Measurements from ENCODE around the gene HOXB5. TPM values are rescaled to one million over a fixed set of nuclear protein-coding genes. Genes with fewer than 3 reads are reported as not detected.

HOXB5 gene
- total and polyA plus RNA-seq, 11 donors = 0.04 to 1.0 (median 0.17) TPM; not detected in 6

DNA sequence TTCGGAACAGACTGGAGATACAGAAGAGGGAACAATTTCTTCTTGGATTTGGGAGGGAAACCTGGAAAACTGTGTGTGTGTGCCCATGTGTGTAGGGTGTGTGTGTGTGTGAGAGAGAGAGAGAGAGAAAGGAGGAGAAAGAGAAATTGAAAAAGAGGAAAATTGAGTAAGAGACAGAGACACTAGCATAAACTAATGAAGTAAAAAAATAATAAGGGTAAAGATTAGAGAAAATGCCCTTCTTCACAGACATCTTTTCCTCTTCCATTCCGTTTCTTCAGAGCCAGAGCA is 34.8 kb downstream of the HOXB5 start:
- intact Hi-C loops (cut with DNase I) = no loop called here
- WGBS, 4 donors = 43 to 56% (median 55%) methylated on average over 2 of the region's 2 CpGs
- peak overlapping the region in 1 of 12 donors; percentile 90 for H3K27ac ChIP-seq
- no peaks in the 10 kb centered on the region for H3K36me3 ChIP-seq
- ATAC-seq (no peak), DNase-seq (no peak)
- H3K4me3 ChIP-seq = no peak overlapping the region
- TF ChIP-seq POLR2A (IDR thresholded peaks at IDR 0.05) = no peak
- TF ChIP-seq, protein P1, sequence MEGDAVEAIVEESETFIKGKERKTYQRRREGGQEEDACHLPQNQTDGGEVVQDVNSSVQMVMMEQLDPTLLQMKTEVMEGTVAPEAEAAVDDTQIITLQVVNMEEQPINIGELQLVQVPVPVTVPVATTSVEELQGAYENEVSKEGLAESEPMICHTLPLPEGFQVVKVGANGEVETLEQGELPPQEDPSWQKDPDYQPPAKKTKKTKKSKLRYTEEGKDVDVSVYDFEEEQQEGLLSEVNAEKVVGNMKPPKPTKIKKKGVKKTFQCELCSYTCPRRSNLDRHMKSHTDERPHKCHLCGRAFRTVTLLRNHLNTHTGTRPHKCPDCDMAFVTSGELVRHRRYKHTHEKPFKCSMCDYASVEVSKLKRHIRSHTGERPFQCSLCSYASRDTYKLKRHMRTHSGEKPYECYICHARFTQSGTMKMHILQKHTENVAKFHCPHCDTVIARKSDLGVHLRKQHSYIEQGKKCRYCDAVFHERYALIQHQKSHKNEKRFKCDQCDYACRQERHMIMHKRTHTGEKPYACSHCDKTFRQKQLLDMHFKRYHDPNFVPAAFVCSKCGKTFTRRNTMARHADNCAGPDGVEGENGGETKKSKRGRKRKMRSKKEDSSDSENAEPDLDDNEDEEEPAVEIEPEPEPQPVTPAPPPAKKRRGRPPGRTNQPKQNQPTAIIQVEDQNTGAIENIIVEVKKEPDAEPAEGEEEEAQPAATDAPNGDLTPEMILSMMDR (IDR thresholded peaks at IDR 0.05) = no peak
- H3K9me3 ChIP-seq = no peaks in the 10 kb centered on the region
- H3K4me1 ChIP-seq = peaks cover 0 to 26% (median 0%) of the 10 kb centered on the region in 12 donors
- H3K27me3 ChIP-seq = peaks cover 9 to 94% (median 48%) of the 10 kb centered on the region in 9 donors

DNA sequence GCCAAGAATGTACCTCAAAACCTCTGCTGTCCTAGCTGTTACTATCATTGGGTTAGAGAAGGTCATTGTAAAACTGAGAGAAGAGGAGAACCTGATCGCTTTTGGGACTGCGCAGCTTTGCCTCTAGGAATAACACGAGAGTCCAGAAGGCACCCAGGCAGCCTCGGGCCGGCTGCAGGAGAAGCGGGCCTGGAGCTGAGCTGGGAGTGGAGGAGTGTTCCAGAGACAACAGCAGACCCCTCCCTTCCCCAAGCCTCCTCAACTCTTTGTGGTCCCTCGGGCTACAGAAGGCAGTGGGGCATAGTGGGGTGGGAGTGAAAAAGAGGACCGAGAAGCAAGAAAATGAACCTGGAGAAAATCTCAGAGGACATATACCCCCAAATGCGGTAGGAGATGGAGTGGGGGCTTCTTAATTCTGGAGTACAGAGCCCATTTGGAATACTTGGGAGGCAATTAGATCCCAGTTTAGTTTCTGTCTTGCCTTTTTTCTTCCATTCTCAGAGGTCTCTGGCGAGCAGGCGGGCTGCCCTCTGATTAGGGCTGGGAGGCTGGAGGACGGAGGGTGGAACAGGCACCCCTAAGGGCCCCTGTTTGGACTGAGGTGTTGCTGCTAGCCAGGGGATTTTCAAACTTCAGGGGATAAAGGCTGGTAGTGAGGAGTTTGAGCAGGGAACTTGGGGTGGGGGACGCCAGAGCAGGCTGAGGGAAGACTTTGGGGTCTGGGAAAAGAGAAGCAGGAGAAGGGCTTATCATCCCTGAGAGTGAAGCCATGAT is 35.3 kb downstream of the HOXB5 start:
- Histone ChIP-seq H3K4me3 (no peak overlapping the region), H3K36me3 (no peaks in the 10 kb centered on the region), H3K27me3 (peaks cover 9 to 94% (median 48%) of the 10 kb centered on the region in 9 donors), H3K9me3 (no peaks in the 10 kb centered on the region), H3K27ac (peak overlapping the region in 1 of 12 donors; percentile 90), H3K4me1 (peaks cover 0 to 26% (median 0%) of the 10 kb centered on the region in 12 donors)
- TF ChIP-seq, protein P1 (IDR thresholded peaks at IDR 0.05) = no peak
- TF ChIP-seq POLR2A (IDR thresholded peaks at IDR 0.05) = no peak
- ATAC-seq = no peak
- no peak for DNase-seq
- intact Hi-C loops (cut with DNase I) = no loop called here
- 45 to 59% (median 49%) methylated on average over 13 of the region's 13 CpGs for WGBS, 4 donors

DNA sequence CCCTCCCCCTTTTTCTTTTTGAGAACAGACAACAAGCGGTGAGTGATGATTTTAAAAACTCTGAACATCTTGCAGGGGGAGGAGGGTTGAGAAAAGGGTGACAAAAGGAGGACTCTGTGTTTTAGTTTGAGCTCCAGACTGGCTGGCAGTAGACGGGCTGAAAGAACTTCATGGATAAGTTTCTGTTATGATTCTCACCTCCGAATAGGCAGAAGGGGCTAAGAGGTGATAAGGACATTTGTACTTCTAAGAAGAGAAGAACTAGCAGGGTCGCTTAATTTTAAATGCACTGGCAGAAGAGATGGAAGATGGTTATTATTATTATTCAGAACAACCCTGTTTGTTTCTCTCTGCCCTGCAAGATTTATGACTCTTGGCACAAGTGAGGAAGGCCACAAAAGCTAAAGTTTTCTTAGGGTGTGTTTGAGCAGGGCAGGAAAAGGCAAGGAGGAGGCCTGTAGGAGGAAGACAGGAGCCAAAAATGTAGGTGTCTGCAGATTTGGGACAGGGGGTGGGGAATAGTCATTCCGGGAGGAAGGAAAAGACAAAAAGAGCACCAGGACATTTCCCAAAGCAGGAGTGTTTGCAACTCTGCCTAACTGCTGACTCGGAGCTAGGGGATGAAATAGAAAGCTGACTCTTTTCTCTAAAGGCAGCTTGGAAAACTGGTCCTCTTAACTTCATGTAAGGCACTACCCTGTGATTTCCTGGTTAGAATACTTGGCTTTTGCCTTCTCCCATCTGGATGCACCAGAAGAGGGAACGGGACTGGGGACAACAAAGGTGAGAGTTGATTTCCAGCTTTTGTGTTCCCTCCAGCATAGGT is 36.8 kb downstream of the HOXB5 start:
- Histone ChIP-seq H3K36me3 (peaks cover 0 to under 1% (median 0%) of the 10 kb centered on the region in 9 donors), H3K27ac (peak overlapping the region in 1 of 12 donors; percentile 90), H3K9me3 (no peaks in the 10 kb centered on the region), H3K4me3 (no peak overlapping the region), H3K4me1 (peaks cover 0 to 26% (median 0%) of the 10 kb centered on the region in 12 donors), H3K27me3 (peaks cover 0 to 93% (median 62%) of the 10 kb centered on the region in 9 donors)
- intact Hi-C loops (cut with DNase I) = no loop called here
- ATAC-seq (no peak), DNase-seq (no peak)
- TF ChIP-seq, protein P1 (IDR thresholded peaks at IDR 0.05) = no peak
- no peak for TF ChIP-seq POLR2A (IDR thresholded peaks at IDR 0.05)
- WGBS, 4 donors = 41 to 49% (median 46%) methylated on average over 7 of the region's 7 CpGs

DNA sequence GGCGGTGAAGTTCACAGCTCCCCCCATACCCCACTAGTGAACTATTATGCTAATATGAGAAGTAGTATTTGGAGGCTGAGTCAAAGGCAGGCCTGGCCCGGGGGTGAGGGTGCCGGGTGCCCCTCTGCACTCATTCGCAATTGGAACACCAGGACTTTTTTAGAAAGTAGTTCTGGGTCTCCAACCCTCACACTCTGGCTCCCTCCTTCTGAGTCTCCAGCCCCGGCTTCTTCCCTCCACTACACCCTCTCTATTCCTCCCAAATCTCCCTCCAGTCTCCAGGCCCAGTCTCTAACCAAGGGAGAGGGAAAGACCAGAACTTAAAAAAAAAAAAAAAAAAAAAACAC is 37.4 kb downstream of the HOXB5 start:
- TF ChIP-seq, protein P1 (IDR thresholded peaks at IDR 0.05) = no peak
- no peak for TF ChIP-seq POLR2A (IDR thresholded peaks at IDR 0.05)
- intact Hi-C loops (cut with DNase I) = no loop called here
- ATAC-seq = no peak
- no peak for DNase-seq
- 43 to 67% (median 59%) methylated on average over 5 of the region's 5 CpGs for WGBS, 4 donors
- Histone ChIP-seq H3K4me3 (no peak overlapping the region), H3K4me1 (peaks cover 0 to 23% (median 0%) of the 10 kb centered on the region in 12 donors), H3K9me3 (no peaks in the 10 kb centered on the region), H3K27me3 (peaks cover 0 to 93% (median 67%) of the 10 kb centered on the region in 9 donors), H3K36me3 (peaks cover 0 to 3% (median 0%) of the 10 kb centered on the region in 9 donors), H3K27ac (peak overlapping the region in 1 of 12 donors; percentile 90)
